ENCODE measurements around the gene KLHDC2.
"Not testable (repeated sequence)": the region's sequence is repeated elsewhere in the genome, so short reads cannot be mapped to it uniquely, and the experiment has no call there.

KLHDC2 gene

DNA sequence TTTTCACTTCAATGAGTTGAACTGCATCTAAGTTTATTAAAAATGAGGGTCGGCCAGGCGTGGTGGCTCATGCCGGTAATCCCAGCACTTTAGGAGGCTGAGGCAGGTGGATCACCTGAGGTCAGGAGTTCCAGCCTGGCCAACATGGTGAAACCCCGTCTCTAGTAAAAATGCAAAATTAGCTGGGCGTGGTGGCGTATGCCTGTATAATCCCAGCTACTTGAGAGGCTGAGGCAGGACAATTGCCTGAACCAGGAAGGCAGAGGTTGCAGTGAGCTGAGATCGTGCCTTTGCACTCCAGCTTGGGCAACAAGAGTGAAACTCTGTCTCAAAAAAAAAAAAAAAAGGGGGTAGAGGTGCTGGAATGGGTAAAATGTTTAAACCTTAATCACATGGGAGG lies 13.1 kb downstream of the KLHDC2 start:
- not testable (repeated sequence) for DNase-seq

DNA sequence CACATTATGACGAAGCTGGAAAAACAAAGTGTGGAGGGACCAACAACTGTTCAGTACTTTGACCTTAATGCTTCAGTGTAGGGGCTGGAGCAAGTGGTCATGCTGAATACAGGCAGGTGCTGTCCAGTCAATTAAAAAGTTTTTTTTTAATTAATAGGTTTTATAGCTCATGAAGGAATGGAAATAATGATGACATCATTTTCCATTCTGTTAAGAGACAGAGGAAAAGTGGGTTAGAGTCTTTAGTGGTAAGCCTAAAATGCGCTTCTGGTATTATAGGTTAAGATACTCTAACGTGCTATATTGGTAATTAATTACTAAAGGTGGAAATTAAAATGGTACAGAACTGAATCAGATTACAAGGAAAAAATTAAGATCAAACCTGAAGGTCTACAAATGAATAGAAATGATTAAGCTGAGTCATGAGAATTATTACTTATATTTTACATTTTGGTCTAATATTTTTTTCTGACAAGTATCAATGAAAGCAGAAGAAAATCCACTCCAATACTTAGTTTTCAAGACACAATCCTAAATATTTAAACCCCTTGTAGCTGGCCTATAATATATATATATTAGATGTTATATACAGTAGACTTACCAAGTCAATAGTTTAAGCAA lies 15.6 kb downstream of the KLHDC2 start:
- DNase-seq, result no peak

DNA sequence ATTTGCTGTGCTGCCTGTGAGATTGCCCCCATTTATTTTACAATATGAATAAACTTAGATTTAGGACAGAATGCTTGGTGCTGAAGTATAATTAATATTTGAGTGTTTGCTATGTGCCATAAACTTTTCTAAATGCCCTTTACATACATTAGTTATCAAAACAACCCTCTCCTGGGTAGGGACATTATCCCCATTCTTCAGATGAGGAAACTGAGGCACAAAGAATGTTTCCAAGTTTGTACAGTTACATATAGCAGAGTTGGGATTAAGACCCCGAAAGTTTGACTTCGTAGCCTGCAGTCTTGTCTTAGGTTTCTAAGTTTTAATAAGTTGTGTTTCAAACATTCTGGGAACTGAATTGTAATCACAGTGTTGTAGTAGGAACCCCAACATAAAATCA lies 18.4 kb downstream of the KLHDC2 start:
- no peak for DNase-seq

DNA sequence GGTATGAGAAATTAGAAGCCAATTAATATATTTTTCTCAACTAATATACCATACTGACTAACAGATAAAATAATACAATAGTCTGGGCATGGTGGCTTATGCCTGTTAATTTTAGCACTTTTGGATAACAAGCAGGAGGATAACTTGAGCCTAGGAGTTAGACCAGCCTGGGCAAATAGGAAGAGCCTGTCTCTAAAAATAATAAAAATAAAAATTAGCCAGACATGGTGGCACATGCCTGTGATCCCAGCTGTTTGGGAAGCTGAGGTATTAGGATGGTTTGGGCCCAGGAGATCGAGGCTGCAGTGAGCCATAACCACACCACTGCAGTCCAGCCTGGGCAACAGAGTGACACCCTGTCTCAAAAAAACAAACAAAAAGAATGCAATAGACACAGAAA lies 24.7 kb downstream of the KLHDC2 start:
- DNase-seq, result no peak

DNA sequence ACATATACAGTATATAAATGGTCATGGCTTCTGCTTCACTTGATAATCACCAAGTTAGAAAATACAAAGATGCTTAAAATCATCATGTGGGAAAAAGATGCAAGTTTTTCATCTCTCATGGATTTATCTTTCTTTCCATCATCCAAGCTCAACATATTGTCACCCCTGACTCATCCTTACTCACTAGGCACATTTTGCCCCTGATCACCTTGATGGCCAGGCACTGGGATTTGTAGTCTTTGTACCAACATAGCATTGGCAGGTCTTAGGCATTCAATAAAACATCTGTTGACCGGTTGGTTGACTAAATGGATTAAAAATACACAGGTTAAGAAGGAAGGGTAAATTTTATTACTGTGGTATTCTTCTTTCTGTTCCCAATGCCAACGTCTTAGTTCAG lies 28.1 kb downstream of the KLHDC2 start:
- DNase-seq, result no peak

DNA sequence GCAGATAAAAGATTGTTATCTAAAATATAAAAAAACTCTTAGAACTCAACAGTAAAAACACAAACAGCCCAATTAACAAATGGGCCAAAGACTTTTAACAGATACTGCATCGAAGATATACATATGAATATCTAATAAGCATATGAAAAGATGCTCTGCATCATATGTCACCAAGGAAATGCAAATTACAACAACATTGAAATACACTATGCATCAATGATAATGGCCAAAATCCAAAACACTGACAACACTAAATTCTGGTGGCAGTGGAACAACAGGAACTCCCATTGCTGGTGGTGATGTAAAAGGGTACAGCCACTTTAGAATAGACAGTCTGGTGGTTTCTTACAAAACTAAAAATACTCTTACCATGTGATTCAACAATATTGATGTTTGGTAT lies 40.8 kb downstream of the KLHDC2 start:
- DNase-seq, result no peak

DNA sequence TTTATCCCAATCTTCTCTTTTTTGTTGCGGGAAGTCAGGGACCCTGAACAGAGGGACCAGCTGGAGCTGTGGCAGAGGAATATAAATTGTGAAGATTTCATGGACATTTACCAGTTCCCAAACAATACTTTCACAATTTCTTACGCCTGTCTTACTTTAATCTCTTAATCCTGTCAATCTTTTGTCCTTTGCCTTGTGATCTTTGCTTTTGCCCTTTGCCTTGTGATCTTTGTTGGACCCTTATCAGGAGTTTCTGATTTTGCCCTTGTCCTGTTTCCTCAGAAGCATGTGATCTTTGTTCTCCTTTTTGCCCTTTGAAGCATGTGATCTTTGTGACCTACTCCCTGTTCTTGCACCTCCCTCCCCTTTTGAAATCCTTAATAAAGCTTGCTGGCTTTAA lies 48.2 kb downstream of the KLHDC2 start:
- not testable (repeated sequence) for DNase-seq

DNA sequence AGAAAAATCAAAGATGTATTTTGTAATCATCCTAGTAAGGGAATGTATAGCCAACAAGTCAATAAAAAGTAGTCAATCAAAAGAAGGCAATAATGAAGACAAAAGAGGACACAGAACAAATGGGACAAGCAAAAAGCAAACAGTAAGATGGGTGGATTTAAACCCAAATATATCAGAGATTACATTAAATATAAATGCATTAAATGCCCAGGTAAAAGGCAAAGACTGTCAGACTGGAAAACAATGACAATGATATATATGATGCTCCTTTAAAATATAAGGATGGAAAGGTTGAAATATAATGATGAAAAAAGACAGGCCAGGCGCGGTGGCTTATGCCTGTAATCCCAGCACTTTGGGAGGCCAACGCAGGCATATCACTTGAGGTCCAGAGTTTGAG lies 48.9 kb downstream of the KLHDC2 start:
- DNase-seq, result no peak

DNA sequence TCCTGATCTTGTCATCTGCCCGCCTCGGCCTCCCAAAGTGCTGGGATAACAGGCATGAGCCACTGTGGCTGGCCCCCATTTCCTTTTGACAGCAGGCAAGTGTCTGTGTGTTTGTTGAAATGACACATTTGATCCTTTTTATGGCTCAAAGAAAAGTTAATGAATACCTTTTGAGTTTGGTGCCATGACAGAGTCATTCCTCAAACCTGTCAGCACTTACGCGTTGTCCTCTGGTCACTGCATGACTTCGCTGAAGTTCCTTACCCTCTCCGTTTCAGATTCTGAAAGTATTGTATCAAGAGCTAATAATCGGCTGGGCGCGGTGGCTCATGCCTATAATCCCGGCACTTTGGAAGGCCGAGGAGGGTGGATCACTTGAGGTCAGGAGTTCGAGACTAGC lies 52.2 kb downstream of the KLHDC2 start:
- DNase-seq, result no peak

DNA sequence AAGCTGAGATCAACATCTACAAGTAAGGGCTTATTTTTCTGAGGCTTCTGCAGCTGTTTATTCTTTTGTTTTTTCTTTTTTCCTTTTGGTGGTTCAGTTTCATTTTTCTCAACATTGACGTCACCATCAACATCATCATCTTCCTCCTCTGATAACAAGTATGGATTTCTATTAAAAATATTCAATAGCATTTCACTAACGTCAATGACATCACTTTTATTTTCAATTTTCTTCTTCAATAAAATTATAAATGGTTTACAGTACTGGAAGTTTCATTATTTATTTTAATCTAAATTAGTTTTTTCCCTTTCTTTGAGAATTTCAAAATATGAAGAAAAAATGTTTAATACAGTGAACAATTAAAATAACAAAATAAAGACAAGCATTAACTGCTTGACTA lies 60.7 kb downstream of the KLHDC2 start:
- no peak for DNase-seq
